Measurements from ENCODE around the gene FAM151B.

GRCh38 chr5:80554646-80555045 lies 66.7 kb downstream of the FAM151B start:
- TF ChIP-seq POLR2A (IDR thresholded peaks at IDR 0.05; ENCODE audit: control extremely low read depth in 1 of 2, low read depth in 2 of 2, low read length in 2 of 2) (no peak), E2F6 (IDR thresholded peaks at IDR 0.05) (no peak), USF2 (IDR thresholded peaks at IDR 0.05; ENCODE audit: low read length) (no peak), NRF1 (IDR thresholded peaks at IDR 0.05; ENCODE audit: low read depth, low read length) (no peak), YY1 (IDR thresholded peaks at IDR 0.05; ENCODE audit: low read depth, low read length) (no peak), MAX (IDR thresholded peaks at IDR 0.05) (no peak), POLR2AphosphoS5 (IDR thresholded peaks at IDR 0.05; ENCODE audit: low read depth, low read length) (no peak), TEAD4 (IDR thresholded peaks at IDR 0.05; ENCODE audit: low read depth, low read length) (no peak)
